Kidney tubule cell (primary cell): ENCODE data around the gene PDE1A.

Experiments used
- DNase-seq: peaks from one replicate; pipeline ENCODE4 v3.0.0-alpha.2; 2018; ENCODE audit warnings: low spot score

The PDE1A gene

DNA sequence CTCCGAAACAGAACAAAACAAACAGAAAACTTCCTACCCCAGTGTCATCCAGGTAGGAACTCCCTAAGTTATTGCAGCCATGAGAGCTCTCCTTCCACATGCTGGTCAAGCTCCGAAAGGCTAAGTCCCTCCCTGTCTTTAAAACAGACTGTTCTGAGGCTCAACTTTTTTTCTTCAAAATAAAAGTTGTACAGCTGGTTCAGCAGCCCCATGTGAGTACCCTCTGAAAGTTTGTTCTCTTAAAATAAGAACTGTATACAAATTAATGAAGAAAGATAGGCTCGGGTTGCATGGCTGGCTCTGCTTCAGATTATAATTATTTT is at the start of gene PDE1A:
Gene PDE1A (minus strand): TSS at position 119 of the 323 bp plus-strand sequence.
- DNase-seq = no peak

DNA sequence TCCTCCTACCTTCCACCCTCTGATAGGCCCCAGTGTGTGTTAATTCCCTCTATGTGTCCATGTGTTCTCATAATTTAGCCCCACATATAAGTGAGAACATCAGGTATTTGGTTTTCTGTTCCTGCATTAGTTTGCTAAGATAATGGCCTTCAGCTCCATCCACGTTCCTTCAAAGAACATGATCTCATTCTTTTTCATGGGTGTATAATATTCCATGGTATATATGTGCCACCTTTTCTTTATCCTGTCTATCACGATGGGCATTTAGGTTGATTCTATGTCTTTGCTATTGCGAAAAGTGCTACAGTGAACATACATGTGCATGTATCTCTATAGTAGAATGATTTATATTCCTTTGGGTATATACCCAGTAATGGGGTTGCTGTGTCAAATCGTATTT is 46.8 kb upstream of the PDE1A start:
- no peak for DNase-seq

DNA sequence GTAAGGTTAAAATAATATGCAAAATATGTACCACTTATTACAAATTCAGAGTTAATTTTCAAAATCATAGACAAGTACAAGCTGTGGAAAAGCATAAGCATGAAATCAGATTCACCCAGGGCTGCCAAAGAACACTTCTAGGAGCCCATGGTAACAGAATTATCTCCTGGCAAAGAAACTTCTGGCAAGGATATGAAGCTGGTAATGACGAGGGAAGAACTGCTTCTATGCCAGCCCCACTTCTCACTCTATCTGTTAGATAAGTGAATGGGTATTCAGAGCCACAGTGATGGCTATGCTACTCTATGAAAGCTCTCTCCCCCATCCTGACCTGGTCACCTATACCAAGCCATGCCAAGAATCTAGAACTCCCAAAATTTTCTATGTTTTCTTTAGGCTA is 36.9 kb upstream of the PDE1A start:
- DNase-seq = no peak

DNA sequence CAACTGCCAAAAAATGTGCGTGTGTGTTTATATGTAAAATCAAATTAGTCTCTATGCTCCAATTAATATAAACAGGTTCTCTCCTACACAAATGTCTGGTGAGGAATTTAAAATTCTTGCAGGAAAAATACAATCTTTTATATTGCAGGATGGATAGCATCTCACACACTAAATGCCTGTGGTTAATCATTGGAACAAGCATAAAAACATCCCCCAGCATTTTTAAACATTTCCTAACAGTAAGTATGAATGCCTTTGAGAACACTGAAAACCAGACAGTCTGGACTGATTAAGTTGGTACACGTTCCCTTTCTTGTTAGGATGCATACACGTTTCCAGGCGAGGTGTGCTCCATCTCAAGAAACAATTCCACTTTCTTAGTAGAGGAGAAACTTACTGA is 29.9 kb upstream of the PDE1A start:
- peak; percentile 6 for DNase-seq

DNA sequence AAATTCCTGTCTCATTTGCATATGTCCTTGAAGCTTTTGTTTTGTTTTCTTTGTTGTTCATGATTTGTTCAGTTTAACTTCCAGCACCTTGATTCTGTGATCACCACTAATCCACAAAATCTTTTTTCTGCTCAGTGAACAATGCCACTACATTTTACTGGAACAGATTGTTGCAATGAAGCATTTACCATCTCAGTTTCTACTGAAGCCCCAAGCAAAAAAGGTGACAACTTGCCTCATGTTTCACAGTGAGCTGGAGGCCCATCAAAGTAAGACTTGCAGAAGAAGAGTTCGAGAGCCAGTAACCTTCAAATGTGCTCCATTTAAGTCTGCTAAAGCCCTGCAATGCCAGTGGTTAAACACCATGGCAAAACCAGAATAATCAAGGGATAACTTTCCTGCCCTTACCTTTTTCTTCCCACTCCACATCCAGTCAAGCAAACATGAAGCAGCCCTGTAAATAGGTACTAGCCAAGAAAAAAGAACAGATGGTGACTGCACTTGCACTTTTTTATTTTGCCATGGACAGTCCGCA is 25.7 kb upstream of the PDE1A start:
- no peak for DNase-seq

DNA sequence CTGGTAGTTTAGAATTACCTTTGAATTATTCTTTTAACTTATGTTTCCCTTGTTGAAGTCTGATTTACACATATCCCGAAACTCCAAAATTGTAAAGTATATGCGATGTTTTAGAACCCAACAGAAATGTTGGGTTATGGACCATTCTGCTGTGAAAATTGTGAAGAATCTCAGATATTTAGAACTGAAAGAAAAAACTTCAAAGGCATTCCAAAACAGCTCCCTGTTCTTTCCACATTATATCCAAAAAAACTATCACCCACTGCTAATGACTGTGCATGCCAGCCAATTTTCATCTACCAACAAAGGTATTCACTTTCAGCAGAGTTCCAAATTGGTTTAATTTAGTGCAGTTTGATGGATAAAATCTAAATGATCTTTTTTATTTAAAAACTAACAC is 21.5 kb upstream of the PDE1A start:
- no peak for DNase-seq

DNA sequence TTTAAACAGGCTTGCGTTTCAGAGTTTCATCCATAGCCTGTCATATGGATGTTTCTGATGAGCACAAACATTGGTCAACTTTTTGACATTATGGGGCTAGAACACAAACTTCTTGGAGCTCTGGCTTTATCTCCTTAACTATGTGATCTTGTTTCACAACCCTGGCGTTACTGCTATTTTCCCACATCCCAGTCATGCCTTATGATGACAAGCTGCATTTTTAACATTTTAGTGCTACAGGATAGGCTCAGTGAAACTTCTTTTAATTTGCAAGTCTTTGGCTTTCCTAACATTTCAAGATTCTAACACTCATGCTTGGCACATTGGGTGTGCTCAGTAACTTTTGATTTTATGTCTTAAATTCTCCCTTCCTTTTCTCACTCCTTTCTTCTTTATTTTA is 21.0 kb upstream of the PDE1A start:
- DNase-seq = no peak

DNA sequence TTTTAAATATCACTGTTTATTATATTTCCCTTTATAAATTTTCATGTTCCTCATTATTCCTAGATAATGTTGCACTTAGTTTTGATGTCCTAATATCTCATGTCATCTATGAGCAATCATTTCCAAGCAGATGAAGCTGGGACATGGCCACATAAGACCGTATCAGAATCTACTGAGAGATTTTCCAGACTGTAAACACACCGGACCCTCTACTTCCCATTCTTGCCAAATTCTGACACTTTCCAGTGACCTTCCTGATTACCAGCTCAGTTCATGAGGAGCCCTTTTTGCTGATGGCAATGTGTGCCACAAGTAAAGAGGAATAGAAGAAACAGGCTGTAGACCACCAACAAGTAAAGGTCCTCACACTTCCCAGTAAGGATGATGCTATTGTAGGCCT is 20.3 kb upstream of the PDE1A start:
- DNase-seq = no peak

DNA sequence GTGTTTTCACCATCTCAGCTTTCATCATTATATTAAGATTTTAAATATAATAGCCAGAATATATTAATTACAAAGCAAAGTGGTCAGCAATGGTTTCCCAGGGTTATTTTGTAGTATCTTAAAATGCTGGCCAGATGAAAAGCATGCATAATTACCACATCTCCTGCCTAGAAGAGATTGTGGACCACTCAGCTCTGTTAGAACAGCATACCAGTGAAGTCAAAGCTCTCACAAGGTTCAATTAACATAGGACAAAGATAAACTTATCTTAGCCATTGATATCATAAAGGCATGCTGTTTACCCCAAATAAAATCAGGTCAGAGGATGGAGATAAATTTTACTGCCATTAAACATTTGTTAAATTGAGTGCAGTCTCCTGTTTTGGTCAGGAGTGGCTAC is 19.3 kb upstream of the PDE1A start:
- no peak for DNase-seq

DNA sequence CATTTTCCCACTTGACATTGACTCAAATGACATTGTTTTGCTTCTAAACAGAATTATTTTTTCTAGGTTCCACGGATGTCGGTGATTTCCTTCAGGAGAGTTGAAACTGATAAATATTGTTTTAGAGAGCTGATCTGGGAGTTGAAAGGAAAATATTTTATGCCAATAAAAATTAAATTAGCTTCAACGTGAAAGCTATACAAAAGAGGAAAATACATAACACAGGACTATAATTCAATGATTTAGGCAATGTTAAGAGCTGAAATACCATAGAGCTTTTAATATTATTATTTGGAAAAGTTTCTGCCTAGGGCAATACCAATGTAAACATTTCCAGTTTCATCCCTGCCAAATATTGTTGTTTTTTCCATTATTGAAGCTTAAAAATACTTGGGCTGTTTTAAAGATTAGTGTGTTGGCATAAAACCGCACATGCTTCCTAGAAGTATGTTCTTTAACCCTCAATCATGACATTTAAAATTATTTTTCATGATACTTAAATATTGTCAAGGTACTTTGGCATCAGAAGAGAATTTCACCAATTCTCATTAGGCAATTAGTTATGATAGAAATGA is 18.6 kb upstream of the PDE1A start:
- DNase-seq = no peak

DNA sequence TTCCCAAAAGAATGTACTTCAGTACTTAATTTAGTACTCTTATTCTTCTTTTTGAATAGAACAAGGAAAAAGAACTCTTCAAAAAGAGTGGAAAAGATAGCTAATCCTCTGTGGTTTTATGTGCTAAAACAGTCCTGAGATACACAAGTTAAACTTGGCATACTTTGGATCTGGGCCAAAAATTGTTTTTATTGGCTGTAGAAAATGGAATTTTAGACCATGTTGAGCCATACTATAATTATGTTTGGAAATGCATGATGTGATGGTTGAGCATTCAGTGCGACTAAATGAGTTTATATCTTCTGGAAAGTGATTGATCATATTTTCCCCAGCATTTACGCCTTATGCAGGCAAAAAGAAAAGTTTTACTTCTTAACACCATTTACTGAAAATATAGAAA is 18.0 kb upstream of the PDE1A start:
- DNase-seq = no peak

DNA sequence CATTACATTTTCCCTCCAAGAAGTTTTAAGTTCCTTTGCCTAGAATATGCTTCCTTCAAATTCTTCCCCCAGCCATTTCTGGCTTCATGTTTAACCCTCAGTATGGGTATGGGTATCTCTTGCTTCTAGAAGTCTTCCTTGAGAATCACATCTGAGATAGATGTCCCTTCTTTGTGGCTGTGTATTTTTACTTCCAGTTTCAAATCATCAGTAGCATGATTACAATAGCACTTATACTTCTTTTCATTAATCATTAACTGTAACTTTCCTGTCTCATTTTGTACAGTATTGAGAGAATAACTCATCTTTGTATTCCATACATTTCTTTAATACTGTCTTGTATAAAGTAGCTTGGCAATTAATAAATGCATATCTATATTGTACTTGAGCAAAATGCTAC is 17.3 kb upstream of the PDE1A start:
- no peak for DNase-seq

DNA sequence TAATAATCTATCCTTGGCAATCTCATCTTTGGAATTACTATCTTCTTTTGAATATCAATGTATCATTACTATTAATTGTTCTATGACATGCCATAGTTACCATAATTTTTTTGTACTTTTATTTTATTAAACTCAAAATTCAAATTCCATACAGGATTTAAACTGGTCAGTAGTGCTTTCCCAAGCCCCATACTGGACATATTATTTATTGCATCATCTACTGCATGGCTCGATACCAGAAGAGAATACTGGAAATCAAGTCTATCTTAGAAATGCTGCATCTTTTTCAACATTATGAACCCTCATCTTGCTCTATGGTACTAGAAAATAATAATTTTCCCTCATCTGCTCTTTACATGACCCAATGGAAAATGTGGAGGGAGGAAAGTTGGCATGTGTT is 9.4 kb upstream of the PDE1A start:
- DNase-seq = no peak

DNA sequence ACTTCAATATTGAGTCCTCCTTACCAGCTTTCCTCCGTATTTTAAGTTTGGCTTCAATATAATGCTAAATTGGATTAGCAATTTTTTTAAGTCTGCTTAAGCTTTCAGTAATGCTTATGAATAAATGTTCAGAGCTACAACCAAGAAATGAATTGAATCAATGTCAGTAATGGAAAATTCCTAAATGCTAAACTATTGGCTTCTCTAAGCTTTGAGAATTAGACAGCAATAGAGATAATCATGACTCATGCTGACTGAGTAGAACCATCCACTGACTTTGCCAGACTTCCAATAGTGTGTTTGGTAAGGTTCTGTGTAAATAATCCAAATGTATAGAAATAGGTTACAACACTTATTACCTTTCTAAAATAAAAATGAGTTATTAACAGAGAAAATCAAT is 8.9 kb upstream of the PDE1A start:
- DNase-seq = no peak

DNA sequence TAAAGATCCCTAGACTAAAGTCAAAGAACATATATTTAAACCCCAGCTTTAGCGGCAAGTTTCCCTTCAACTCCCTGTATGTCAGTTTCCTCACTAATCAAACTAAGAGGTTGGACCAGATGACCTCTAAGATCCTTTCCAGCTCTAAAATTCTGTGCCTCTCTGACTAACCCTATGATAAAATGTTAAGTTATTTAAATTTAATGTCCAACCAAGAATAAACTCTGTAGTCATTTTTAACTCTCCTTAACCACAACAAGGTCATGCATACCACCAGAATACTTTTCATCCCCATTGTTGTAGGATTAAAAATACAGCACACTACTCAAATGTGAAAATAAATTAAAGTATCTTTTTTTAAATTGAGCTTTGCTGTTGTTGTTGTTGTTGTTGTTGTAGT is 5.2 kb upstream of the PDE1A start:
- DNase-seq = no peak

DNA sequence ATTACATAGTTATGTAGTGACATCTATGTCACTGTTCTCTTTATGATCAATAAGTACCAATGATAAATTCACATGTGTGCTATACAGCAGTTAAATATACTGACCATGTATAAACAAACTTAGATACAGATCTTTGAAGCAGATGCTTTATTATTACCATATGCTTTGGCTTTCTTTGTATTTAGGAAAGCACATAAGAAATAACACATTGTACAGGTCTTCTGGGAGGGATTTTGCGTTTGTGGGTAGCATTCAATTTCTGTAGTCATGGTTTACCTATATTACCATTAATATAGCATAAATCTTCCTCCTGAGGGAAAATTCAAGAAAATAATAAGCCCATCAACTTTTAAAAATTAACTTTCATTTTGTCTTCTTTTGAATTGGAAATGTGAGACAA is 1.6 kb upstream of the PDE1A start:
- DNase-seq = no peak

DNA sequence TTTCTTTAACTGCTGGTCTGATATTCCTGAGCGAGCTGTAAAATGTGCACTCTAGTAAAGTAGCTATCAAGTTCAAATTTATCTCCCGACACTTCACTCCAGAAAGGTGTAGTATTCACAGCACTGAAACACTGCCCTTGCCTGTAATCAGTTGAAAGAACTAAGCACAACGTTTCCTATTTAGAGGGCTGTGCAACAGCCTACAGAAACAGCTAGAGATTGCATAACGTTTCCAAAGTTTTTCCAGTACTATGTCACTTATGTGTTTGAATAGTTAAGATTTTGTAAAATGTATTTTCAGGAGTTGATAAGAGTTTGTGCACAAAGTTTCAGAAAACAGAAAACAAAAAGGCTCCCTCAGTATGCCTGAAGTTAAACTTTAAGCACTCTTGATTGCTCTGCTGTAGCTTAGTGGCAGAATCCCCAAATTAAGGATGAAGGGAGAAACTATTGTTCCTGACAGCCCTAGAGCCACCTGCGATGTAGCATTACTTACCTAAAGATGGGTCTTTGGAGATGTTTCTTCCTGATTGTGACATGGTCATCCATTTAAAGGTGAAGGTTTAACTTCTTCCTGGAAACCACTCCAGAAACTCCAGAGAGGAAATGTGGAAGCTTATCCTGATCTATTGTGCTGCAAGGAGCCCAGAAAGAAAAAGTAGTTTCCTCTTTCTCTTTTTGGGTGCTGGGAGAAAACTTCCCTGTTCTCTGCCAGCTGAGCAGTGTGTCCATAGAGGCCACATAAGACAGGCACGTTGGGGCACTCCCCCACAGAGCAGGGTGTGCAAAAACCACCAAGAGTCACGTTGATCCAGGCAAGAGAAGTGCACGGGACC is 536 bp downstream of the PDE1A start:
- DNase-seq = peak; percentile 9

DNA sequence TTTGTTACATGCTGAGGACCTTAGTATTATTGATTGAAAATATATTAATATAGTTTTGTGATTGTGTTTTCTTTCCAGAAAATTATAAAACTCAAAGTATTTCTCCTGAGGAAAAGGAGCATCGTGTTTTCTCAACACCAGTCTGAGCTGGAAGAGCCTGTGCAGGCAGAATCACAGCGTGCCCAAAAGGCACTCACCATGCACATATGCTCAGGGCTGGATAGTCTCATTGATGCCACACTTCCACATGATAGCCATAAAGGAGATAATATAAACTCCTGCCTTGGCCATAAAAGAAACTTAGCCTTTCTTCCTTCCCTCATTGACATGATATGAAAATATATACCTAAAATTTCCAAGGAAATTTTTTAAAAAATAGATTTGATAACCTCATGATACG is 4.0 kb downstream of the PDE1A start:
- DNase-seq = no peak

DNA sequence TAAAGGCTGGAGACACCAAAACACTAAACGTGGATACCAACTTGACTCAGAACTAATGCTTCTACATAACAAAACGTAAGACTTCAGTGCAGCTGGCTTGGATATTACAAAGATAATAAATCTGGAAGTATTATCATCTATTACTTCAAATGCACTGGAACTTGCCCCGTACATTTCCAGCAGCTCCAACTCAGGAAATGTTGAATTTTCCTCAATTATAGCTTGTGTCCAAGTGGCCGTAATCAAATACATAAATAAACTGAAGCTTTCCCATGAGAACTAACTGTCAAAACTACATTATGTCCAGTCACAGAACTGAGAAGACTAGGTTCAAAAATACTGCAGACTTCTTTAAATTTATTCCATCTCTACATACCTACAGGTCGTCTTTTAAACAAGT is 6.2 kb downstream of the PDE1A start:
- no peak for DNase-seq

DNA sequence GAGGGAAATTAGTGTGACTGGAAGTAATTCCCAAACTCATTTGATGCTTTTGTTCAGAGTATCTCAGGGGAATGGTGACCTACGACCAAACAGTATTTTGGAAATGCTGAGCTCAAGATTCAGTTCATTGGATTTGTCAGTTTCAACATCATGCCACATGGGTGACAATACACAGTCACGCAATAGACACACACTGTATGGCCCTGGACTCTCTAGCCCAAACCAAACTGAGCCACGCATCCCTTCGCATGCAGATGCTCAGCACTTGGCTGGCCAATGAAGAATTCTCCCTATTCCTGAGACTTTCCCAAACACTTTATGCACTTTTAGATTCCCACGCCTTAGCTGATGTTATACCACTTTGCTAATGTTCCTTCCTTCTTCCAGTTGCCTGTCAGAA is 10.0 kb downstream of the PDE1A start:
- DNase-seq = no peak

DNA sequence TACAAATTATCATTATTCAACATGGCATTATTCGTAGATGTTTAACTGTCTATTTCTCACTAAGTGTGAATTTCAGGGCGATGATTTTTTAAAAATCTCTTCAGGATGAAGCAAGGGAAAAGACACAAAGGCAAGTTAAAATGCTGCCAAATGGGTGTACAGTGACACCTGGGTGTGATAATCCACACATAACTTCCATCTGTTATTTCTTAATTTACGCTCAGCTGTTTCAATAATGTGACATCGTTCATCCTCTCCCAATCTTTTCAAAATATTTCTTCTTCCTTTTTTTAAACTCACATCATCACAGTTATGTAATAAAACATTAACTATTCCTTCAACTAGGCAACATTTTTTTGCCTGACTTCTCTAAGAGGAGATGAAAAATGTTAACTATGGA is 10.6 kb downstream of the PDE1A start:
- DNase-seq = no peak

DNA sequence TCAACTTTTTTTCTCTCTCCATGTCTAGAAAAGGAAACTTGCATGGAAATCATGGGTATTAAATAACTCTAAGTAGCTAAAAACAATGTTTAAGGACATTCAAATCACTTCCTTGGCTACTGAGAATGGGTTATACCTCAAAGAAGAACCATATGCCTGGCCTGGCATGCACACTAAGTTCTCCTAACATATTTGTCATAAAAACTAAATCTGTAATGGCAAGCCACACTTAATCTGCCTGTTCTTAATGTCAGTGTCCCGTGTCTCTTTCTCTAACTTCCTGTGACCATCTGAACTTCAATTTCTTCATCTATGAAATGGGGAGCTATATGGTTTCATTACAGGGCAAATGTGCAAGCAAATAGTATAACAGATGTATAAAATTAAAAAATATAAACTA is 11.1 kb downstream of the PDE1A start:
- no peak for DNase-seq

DNA sequence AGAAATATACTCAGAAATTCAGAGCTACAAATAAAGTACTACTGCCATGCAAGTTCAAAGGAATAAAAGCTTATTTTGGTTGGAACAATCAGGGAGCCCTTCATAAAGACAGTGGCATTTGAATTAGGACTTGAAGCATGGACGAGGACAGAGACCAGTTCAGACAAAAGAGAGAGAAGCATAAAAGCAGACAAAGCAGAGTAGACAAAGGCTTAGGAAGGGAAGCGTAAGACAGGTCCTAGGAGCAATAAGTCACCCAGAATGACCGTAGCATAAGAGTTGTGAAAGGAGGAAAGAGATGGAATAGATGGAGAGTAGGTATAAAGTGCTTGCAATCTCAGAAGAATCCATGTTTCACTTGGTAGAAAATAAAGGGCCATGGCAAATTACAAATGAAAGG is 14.0 kb downstream of the PDE1A start:
- no peak for DNase-seq

DNA sequence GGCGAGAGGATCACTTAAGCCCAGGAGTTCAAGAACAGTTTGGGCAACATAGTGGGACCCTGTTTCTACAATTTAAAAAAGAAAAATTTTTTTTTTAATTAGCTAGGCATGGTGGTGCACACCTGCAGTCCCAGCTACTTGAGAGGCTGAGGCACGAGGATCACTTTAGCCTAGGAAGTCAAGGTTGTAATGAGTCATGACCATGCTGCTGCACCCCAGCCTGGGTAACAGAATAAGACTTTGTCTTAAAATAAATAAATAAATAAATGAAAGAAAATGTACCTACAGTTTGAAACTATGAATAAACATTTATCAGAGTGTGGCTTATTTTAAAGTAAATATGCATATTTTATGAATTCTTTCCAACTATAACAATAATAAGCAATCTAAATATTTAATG is 16.7 kb downstream of the PDE1A start:
- DNase-seq = no peak
